ENCODE data around the gene ANKRD29. TPM values are rescaled to one million over a fixed set of nuclear protein-coding genes. Genes with fewer than 3 reads are reported as not detected.
"Not testable (repeated sequence)": the region's sequence is repeated elsewhere in the genome, so short reads cannot be mapped to it uniquely, and the experiment has no call there.

The ANKRD29 gene
- total RNA-seq, 1 donor from 2014 or later, result 11.9 TPM

GRCh38 chr18:23645568-23646175 lies 17.0 kb downstream of the ANKRD29 start:
- DNase-seq (ENCODE audit: low spot score), result no peak

GRCh38 chr18:23643815-23644490 lies 18.8 kb downstream of the ANKRD29 start:
- no peak for DNase-seq (ENCODE audit: low spot score)

GRCh38 chr18:23641937-23642666 lies 20.6 kb downstream of the ANKRD29 start:
- DNase-seq (ENCODE audit: low spot score), result no peak

GRCh38 chr18:23641143-23641720 lies 21.5 kb downstream of the ANKRD29 start:
- no peak for DNase-seq (ENCODE audit: low spot score)

GRCh38 chr18:23640052-23640451 lies 22.7 kb downstream of the ANKRD29 start:
- DNase-seq (ENCODE audit: low spot score), result no peak

- not testable (repeated sequence) for DNase-seq (ENCODE audit: low spot score)
Measured at GRCh38 chr18:23636433-23636832, 26.3 kb downstream of the ANKRD29 start.

- no peak for DNase-seq (ENCODE audit: low spot score)
Measured at GRCh38 chr18:23636071-23636399, 26.7 kb downstream of the ANKRD29 start.

- no peak for DNase-seq (ENCODE audit: low spot score)
Measured at GRCh38 chr18:23635283-23636070, 27.2 kb downstream of the ANKRD29 start.

- DNase-seq (ENCODE audit: low spot score), result no peak
Measured at GRCh38 chr18:23634692-23635091, 28.0 kb downstream of the ANKRD29 start.

GRCh38 chr18:23632615-23633014 lies 30.1 kb downstream of the ANKRD29 start:
- no peak for DNase-seq (ENCODE audit: low spot score)

GRCh38 chr18:23631746-23632145 lies 31.0 kb downstream of the ANKRD29 start:
- DNase-seq (ENCODE audit: low spot score), result no peak

- DNase-seq (ENCODE audit: low spot score), result no peak
Measured at GRCh38 chr18:23631312-23631711, 31.4 kb downstream of the ANKRD29 start.

- DNase-seq (ENCODE audit: low spot score), result no peak
Measured at GRCh38 chr18:23629444-23629946, 33.2 kb downstream of the ANKRD29 start.

- DNase-seq (ENCODE audit: low spot score), result no peak
Measured at GRCh38 chr18:23627970-23628369, 34.7 kb downstream of the ANKRD29 start.

- no peak for DNase-seq (ENCODE audit: low spot score)
Measured at GRCh38 chr18:23627321-23627720, 35.4 kb downstream of the ANKRD29 start.

GRCh38 chr18:23626451-23627279 lies 36.0 kb downstream of the ANKRD29 start:
- DNase-seq (ENCODE audit: low spot score), result no peak

- DNase-seq (ENCODE audit: low spot score), result no peak
Measured at GRCh38 chr18:23623040-23623439, 39.7 kb downstream of the ANKRD29 start.

GRCh38 chr18:23619388-23619881 lies 43.3 kb downstream of the ANKRD29 start:
- DNase-seq (ENCODE audit: low spot score), result no peak

- no peak for DNase-seq (ENCODE audit: low spot score)
Measured at GRCh38 chr18:23618862-23619387, 43.8 kb downstream of the ANKRD29 start.

Data from mesenteric fat pad (tissue), 1 donor.